A172 (cell line): ENCODE results near the gene CNR2. TPM values are rescaled to one million over a fixed set of nuclear protein-coding genes. Genes with fewer than 3 reads are reported as not detected.

Source experiments
- DNase-seq: peaks from one replicate; pipeline ENCODE4 v3.0.0-alpha.2; 2015; ENCODE audit warnings: low spot score
- total RNA-seq: library from RNA; depleted of rRNA; stranded (reverse); fragments of >200 nt; shearing (Covaris generic); gene quantifications from 2 replicates; pipeline ENCODE4 v1.2.3, GENCODE V29; 2014

The CNR2 gene
- total RNA-seq, 1 experiment from 2014 or later: not detected

DNA sequence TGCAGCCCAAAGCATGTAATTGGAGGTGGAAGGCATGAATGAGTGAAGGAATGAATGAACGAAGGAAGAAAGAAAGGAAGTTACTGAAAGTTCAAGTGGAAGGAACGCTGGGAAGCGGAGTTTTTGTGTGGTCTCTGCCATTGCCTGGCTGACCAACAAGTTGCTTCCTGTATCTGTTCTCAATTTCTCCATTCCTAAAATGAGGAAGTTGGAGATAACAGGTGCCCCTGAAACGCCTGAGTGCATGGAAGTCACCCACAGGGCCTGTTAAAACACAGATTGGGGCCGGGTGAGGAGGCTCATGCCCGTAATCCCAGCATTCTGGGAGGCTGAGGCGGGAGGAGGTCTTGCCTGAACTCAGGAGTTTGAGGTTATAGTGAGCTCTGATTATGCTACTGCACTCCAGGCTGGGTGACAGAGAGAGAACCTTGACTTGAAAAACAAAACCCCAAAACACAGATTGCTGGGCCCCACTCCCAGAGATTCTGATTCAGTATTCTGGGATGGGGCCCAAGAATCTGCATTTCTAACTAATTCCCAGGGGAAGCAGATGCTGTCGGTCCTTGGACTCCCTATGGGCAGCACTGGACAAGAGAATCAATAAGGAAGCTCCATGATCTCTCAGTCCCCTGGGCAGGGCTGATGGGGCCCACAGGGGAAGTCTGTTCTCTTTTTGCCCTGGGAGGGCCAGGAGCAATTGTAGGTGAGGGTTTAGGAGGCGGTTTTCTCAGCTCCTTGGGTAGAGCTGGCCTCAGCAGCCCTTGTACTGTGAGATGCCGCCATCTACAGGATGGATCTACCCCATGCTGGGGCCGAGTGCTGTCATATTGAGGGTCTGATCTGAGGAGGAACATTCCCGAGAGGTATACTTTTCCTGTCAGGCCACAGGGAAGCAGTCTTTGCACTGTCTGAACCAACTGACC is 3.3 kb upstream of the CNR2 start:
- peak; percentile 63 for DNase-seq

DNA sequence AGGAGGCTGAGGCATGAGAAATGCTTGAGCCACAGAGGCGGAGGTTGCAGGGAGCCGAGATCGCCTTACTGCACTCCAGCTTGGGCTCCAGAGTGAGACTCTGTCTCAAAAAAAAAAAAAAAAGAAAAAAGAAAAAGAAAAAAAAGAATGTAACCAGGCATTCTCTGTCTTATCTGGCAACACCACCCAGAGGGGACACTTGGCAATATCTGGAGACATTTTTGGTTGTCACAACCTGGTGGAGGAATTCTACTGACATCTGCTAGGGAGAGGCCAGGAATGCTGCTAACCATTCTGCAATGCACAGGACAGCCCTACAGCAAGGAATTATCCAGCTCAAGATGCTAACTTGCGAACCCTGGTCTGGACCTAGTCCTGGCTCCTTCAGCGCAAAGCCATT is 2.3 kb upstream of the CNR2 start:
- DNase-seq: no peak

GRCh38 chr1:23914921-23915320 is 1.8 kb upstream of the CNR2 start:
- DNase-seq: no peak

DNA sequence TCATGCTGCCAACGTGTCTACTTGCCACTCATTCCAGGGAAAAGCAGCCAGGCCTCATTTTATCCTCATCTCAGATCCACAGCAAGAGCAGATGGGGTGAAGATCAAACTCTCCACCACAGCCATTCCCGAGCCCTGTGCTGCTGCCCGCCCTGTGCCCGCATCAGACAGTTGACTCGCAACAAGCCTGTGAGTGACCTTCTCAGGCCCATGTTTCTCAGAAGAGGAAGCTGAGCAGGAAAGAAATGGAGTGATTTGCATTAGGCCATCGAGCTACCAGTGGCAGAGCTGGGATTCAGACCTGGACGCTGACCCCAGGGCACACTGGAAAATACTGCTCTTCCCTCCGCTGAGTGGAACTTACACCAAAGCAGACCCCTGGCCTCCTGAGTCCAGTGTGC is 1.2 kb downstream of the CNR2 start:
- DNase-seq: no peak

DNA sequence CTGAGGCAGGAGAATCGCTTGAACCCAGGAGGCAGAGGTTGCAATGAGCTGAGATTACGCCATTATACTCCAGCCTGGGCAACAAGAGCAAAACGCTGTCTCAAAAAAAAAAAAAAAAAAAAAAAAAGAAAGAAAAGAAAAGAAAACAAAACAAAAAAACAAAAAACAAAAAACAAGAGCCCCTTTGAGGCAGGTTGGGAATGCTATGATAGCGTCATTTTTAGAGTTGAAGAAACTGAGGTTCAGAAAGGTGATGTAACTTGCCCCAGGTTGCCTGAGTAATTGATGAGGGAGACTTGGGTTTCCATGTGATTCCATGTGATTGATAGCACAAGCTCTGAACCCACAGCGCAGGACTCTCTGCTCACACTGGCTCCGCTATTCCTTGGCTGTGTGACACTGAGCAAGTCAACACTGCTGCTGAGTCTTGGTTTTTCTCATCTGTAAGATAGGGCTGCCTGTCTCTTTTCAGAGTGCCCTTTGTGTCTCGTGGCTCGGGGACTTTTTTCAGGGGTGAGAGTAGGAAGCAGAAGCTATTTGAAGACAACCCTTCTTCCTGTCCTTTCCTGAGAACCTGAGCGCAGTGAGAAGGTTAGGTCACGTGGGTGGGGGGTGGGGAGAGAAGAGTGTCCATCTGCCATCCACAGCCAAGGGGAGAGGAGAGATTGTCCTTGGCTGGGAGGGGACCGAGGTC is 2.5 kb downstream of the CNR2 start:
- no peak for DNase-seq

DNA sequence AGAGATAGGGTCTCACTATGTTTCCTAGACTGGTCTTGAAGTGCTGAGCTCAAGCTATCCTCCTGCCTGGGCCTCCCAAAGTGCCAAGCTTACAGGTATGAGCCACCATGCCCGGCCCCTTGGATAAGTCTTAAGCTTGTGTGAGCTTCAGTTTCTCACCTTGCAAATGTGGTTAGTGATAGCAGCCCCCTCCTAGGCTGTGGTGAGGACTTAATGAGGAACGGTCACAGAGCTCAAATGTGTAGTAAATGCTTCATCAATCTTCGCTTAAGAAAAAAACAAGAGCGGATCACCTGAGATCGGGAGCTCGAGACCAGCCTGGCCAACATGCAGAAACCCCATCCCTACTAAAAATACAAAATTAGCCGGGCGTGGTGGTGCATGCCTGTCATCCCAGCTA is 3.0 kb downstream of the CNR2 start:
- DNase-seq: no peak

DNA sequence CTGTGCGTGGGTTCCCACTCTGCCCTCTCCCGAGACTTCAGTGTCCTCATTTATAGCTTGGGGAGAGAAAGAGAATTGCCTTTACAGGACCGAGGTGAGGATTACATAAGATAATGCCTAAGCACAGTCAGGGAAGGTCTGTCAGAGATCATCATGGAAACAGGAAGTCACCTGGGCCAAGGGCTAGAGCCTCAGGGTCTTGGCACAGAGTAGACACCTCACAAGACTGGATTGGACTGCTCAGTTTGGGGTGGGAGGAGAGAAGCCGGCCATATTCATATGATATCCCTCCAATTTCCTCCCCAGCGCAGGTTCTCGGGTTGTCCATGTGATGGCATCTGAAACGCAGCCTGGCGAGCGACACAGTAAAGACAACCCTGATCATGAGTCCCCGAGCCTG is 3.8 kb downstream of the CNR2 start:
- no peak for DNase-seq

GRCh38 chr1:23908453-23909341 is 4.5 kb downstream of the CNR2 start:
- DNase-seq: no peak

- no peak for DNase-seq
Observed at GRCh38 chr1:23906731-23907130, 6.4 kb downstream of the CNR2 start.

DNA sequence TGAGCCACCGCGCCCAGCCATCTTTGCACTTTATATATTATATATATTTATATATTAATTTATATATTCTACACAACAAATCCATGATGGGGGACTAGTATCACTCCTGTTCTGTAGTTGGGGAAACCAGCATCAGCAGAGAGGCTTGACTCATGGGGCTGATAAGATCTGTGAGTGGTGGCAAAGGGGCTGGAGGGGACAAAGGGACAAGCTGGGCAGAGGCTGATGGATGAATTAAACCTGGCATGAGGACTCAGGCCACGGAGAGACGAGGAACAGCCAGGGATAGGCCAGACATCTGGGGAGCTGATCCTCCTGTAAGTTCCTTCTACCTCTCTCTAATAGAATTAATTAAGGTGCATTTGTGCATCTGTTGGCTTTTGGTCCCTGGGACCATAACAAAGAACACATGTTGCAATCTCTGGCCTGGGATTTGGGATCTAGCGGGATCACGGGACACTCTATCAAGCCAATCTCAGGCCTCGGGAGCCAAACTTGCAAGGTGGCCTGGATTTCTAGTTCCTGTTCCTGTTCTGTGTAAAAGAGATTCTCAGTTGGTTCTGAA is 7.6 kb downstream of the CNR2 start:
- DNase-seq: no peak

GRCh38 chr1:23904748-23905357 is 8.3 kb downstream of the CNR2 start:
- DNase-seq: no peak

DNA sequence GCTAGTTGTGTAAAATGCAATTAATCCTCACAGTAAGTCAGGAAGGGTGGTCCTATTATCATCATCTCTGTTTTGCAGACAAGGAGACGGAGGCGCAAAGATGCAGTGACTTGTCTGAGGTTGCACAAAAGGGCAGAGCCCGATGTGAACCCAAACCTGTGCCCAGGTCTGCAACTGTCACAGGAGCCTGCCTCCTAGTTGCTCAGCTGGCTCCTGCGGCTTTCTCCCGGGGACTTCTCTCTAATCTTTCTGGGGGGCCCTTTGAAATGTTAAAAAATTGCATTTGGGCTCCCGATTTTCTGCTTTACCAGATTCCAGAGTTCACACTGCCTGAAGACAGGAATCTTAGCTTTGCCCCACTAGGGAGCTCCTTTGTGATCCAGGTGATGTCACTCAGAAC is 9.4 kb downstream of the CNR2 start:
- no peak for DNase-seq

- DNase-seq: no peak
Observed at GRCh38 chr1:23902321-23903278, 10.6 kb downstream of the CNR2 start.

DNA sequence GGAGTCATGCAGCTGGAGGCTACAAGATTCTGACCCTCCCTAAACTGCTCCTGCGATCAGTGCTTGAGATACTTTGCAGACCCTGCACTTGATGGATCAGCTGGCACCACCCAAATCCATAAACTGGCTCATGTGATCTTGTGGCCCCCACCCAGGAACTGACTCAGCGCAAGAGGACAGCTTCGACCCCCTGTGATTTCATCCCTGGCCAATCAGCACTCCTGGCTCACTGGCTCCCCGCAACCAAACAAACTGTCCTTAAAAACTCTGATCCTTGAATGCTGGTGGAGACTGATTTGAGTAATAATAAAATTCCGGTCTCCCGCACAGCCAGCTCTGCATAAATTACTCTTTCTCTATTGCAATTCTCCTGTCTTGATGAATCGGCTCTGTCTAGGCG is 13.1 kb downstream of the CNR2 start:
- peak; percentile 27 for DNase-seq

GRCh38 chr1:23899070-23899469 is 14.1 kb downstream of the CNR2 start:
- DNase-seq: no peak

GRCh38 chr1:23897083-23897482 is 16.1 kb downstream of the CNR2 start:
- no peak for DNase-seq

DNA sequence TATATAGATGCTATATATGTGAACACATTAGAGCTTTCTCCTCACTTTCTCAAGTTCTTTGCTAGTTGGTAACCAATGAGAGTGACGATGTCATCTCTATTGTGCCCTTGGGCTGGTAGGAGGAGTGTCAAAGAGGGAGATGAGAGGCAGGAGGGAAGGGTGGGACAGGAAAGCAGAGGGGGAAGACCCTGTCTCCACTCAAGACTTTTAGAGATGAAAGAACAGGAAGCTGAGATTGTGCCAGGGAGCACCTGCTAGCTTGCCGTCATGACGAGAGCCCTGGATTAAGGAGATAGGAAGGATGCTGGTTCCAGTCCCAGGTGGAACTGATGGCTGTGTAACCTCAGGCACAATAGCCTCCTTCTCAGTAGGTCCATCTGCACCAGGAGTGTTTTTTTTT is 16.7 kb downstream of the CNR2 start:
- no peak for DNase-seq

DNA sequence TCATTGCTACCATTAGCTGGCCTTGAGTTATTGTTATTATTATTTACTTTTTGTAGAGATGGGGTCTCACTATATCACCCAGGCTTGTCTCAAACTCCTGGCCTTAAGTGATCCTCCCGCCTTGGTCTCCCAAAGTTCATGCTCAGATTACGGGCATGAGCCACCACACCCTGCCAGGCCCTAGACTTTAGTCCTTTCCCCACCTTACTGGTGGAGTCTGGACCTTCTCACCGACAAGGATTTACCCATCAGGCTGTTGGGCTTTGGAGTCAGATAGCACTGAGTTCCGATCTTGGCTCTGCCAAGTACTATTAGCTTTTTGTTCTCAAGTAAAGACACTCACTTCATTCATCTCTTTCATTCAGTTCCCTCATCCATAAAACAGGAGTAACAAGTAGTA is 17.2 kb downstream of the CNR2 start:
- DNase-seq: no peak

- no peak for DNase-seq
Observed at GRCh38 chr1:23895082-23895481, 18.1 kb downstream of the CNR2 start.

- no peak for DNase-seq
Observed at GRCh38 chr1:23889074-23889473, 24.1 kb downstream of the CNR2 start.
